RWPE2 (cell line): Measurements from ENCODE around the gene HS3ST4.

Experiments
- ATAC-seq: fragments of 200-7000 bp; cut with Tn5 transposase; 3 replicates; pipeline ENCODE4 v1.9.1; 2021; ENCODE audit warnings: low read depth
- DNase-seq: peaks from one replicate; pipeline ENCODE4 v3.0.0-alpha.2; 2020; ENCODE audit warnings: low spot score
- H3K27ac ChIP-seq: fragments of 450-650 bp; 2 replicates; pipeline ENCODE4 v1.5.1; 2017; ENCODE audit warnings: mild to moderate bottlenecking; ENCODE audit not compliant: poor library complexity, severe bottlenecking
- H3K27me3 ChIP-seq: fragments of 250-450 bp; sonication (Bioruptor Pico); 2 replicates; pipeline ENCODE4 v1.5.1; 2021; ENCODE audit warnings: mild to moderate bottlenecking, moderate library complexity; ENCODE audit not compliant: insufficient read depth, poor library complexity, severe bottlenecking
- H3K36me3 ChIP-seq: fragments of 250-450 bp; sonication (Bioruptor Pico); 2 replicates; pipeline ENCODE4 v1.5.1; 2020; ENCODE audit warnings: low read depth, mild to moderate bottlenecking, moderate library complexity
- H3K4me1 ChIP-seq: fragments of 250-450 bp; sonication (Bioruptor Pico); 2 replicates; pipeline ENCODE4 v1.5.1; 2021; ENCODE audit warnings: mild to moderate bottlenecking, moderate library complexity; ENCODE audit not compliant: insufficient read depth, poor library complexity, severe bottlenecking
- H3K4me3 ChIP-seq: fragments of 250-450 bp; sonication (Bioruptor Pico); 2 replicates; pipeline ENCODE4 v1.5.1; 2021; ENCODE audit warnings: mild to moderate bottlenecking, moderate library complexity; ENCODE audit not compliant: severe bottlenecking
- H3K9me3 ChIP-seq: fragments of 250-450 bp; sonication (Bioruptor Pico); 2 replicates; pipeline ENCODE4 v1.5.1; 2021; ENCODE audit warnings: mild to moderate bottlenecking, moderate library complexity; ENCODE audit not compliant: severe bottlenecking
- TF ChIP-seq, protein P1 (sequence below): fragments of 450-650 bp; IDR thresholded peaks from one replicate; pipeline ENCODE4 v1.5.1; 2017; ENCODE audit warnings: mild to moderate bottlenecking, moderate library complexity; ENCODE audit not compliant: poor library complexity, severe bottlenecking

Gene HS3ST4

GRCh38 chr16:25689137-25689836 lies 2.5 kb upstream of the HS3ST4 start:
- TF ChIP-seq, protein P1, sequence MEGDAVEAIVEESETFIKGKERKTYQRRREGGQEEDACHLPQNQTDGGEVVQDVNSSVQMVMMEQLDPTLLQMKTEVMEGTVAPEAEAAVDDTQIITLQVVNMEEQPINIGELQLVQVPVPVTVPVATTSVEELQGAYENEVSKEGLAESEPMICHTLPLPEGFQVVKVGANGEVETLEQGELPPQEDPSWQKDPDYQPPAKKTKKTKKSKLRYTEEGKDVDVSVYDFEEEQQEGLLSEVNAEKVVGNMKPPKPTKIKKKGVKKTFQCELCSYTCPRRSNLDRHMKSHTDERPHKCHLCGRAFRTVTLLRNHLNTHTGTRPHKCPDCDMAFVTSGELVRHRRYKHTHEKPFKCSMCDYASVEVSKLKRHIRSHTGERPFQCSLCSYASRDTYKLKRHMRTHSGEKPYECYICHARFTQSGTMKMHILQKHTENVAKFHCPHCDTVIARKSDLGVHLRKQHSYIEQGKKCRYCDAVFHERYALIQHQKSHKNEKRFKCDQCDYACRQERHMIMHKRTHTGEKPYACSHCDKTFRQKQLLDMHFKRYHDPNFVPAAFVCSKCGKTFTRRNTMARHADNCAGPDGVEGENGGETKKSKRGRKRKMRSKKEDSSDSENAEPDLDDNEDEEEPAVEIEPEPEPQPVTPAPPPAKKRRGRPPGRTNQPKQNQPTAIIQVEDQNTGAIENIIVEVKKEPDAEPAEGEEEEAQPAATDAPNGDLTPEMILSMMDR: no peak
- Histone ChIP-seq H3K27me3 (peaks cover 49% of the 10 kb centered on the region), H3K27ac (no peak overlapping the region), H3K9me3 (no peaks in the 10 kb centered on the region), H3K36me3 (no peaks in the 10 kb centered on the region), H3K4me3 (no peak overlapping the region), H3K4me1 (no peaks in the 10 kb centered on the region)
- DNase-seq: no peak
- no peak for ATAC-seq

DNA sequence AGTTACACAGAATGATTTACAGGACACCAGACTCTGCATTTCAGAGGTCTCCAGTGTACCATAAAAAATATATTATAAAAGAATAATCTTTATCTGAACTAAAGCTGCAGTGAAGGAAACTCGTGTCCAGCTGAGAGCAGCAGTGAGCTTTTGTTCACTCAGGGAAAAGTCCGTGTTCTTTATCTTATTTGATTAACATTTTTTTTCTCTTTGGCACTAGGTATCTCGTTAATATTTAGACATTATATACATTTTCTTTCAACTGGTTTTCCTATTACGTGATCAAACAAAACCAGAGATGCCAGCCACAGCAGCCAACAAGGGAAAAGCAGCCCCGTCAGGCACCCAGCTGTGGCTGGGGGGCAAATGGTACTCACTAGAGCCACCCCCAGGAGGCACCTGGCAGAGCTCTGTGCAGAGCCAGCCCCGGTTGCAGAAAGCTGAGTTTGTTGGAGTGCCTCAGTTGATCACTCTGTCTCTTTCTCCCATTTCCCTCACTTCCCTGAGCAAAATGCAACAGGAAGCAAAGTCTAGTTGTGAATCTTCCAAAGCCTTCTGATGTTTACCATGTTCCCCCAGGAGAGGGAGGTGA lies 1.1 kb upstream of the HS3ST4 start:
- H3K9me3 ChIP-seq: no peaks in the 10 kb centered on the region
- no peak for ATAC-seq
- H3K4me1 ChIP-seq: no peaks in the 10 kb centered on the region
- TF ChIP-seq, protein P1: no peak
- H3K36me3 ChIP-seq: no peaks in the 10 kb centered on the region
- H3K4me3 ChIP-seq: no peak overlapping the region
- DNase-seq: no peak
- H3K27ac ChIP-seq: no peak overlapping the region
- H3K27me3 ChIP-seq: peaks cover 62% of the 10 kb centered on the region

DNA sequence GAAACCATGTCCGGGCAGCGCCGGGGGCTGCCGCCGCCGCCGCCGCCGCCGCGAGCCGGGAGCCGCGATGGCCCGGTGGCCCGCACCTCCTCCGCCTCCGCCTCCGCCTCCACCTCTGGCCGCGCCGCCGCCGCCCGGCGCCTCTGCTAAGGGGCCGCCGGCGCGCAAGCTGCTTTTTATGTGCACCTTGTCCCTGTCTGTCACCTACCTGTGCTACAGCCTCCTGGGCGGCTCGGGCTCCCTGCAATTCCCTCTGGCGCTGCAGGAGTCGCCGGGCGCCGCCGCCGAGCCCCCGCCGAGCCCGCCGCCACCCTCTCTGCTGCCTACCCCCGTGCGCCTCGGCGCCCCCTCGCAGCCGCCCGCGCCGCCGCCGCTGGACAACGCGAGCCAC lies 587 bp downstream of the HS3ST4 start:
- H3K4me3 ChIP-seq: no peak overlapping the region
- DNase-seq: no peak
- H3K9me3 ChIP-seq: no peaks in the 10 kb centered on the region
- H3K27ac ChIP-seq: no peak overlapping the region
- TF ChIP-seq, protein P1: no peak
- ATAC-seq: no peak
- no peaks in the 10 kb centered on the region for H3K4me1 ChIP-seq
- peaks cover 66% of the 10 kb centered on the region for H3K27me3 ChIP-seq
- no peaks in the 10 kb centered on the region for H3K36me3 ChIP-seq

- no peaks in the 10 kb centered on the region for H3K4me1 ChIP-seq
- H3K27me3 ChIP-seq: peaks cover 66% of the 10 kb centered on the region
- TF ChIP-seq, protein P1: no peak
- H3K27ac ChIP-seq: no peak overlapping the region
- H3K4me3 ChIP-seq: no peak overlapping the region
- no peak for ATAC-seq
- DNase-seq: no peak
- no peaks in the 10 kb centered on the region for H3K9me3 ChIP-seq
- no peaks in the 10 kb centered on the region for H3K36me3 ChIP-seq
Observed at GRCh38 chr16:25692742-25693508, 1.2 kb downstream of the HS3ST4 start.
